SK-N-DZ (cell line): ENCODE measurements around the gene SLC30A9.

Experiments
- DNase-seq: peaks from one replicate; pipeline ENCODE4 v3.0.0-alpha.2; 2015; ENCODE audit warnings: low spot score

Gene SLC30A9

GRCh38 chr4:41998019-41998418, 7.7 kb downstream of the SLC30A9 start:
- DNase-seq: no peak

GRCh38 chr4:41999321-41999720, 9.0 kb downstream of the SLC30A9 start:
- no peak for DNase-seq

- no peak for DNase-seq
These were observed 17.9 kb downstream of the SLC30A9 start for GRCh38 chr4:42008011-42008786.

GRCh38 chr4:42015438-42015837, 25.1 kb downstream of the SLC30A9 start:
- DNase-seq: no peak

GRCh38 chr4:42018451-42018850, 28.1 kb downstream of the SLC30A9 start:
- peak; percentile 38 for DNase-seq

GRCh38 chr4:42048394-42048793, 58.1 kb downstream of the SLC30A9 start:
- DNase-seq: no peak

GRCh38 chr4:42050516-42051249, 60.4 kb downstream of the SLC30A9 start:
- DNase-seq: no peak

GRCh38 chr4:42066402-42066801, 76.1 kb downstream of the SLC30A9 start:
- no peak for DNase-seq

GRCh38 chr4:42067264-42067663, 76.9 kb downstream of the SLC30A9 start:
- DNase-seq: no peak

- DNase-seq: no peak
These were observed 80.1 kb downstream of the SLC30A9 start for GRCh38 chr4:42070463-42070862.

GRCh38 chr4:42074294-42074693, 84.0 kb downstream of the SLC30A9 start:
- DNase-seq: no peak

- no peak for DNase-seq
These were observed 88.0 kb downstream of the SLC30A9 start for GRCh38 chr4:42078184-42078801.

- DNase-seq: no peak
These were observed 90.0 kb downstream of the SLC30A9 start for GRCh38 chr4:42080306-42080705.

GRCh38 chr4:42083816-42084215, 93.5 kb downstream of the SLC30A9 start:
- no peak for DNase-seq

GRCh38 chr4:42088386-42088785, 98.1 kb downstream of the SLC30A9 start:
- no peak for DNase-seq

GRCh38 chr4:42101446-42101975, 111.2 kb downstream of the SLC30A9 start:
- DNase-seq: no peak

GRCh38 chr4:42104521-42104920, 114.2 kb downstream of the SLC30A9 start:
- no peak for DNase-seq

- DNase-seq: no peak
These were observed 122.5 kb downstream of the SLC30A9 start for GRCh38 chr4:42112846-42113245.

GRCh38 chr4:42119886-42120285, 129.6 kb downstream of the SLC30A9 start:
- no peak for DNase-seq

- DNase-seq: no peak
These were observed 131.9 kb downstream of the SLC30A9 start for GRCh38 chr4:42122237-42122636.

GRCh38 chr4:42123071-42123644, 132.8 kb downstream of the SLC30A9 start:
- DNase-seq: no peak

- DNase-seq: no peak
These were observed 141.8 kb downstream of the SLC30A9 start for GRCh38 chr4:42132099-42132498.
